A549 (cell line): ENCODE measurements around the gene UGT1A10.

Experiments used
- EP300 ChIP-seq, 2 experiments: fragments of >200 bp; sonication (Bioruptor Twin); formaldehyde crosslinking; IDR thresholded peaks; 2 replicates in 1 of 2; 3 replicates in 1 of 2; pipeline ENCODE4 v1.6.1; 2016 to 2017
- POLR2AphosphoS2 ChIP-seq: conservative IDR thresholded peaks from 2 replicates; pipeline ENCODE4 v1.6.1; 2012; ENCODE audit warnings: low read length, improper control_type of control experiment, inconsistent platforms
- TF ChIP-seq, protein P1 (sequence below): fragments of >200 bp; sonication (Bioruptor Twin); formaldehyde crosslinking; IDR thresholded peaks from 3 replicates; pipeline ENCODE4 v1.5.1; 2016

- TF ChIP-seq POLR2AphosphoS2 (no peak), EP300 (IDR thresholded peaks at IDR 0.05) (no peak)
- TF ChIP-seq, protein P1, sequence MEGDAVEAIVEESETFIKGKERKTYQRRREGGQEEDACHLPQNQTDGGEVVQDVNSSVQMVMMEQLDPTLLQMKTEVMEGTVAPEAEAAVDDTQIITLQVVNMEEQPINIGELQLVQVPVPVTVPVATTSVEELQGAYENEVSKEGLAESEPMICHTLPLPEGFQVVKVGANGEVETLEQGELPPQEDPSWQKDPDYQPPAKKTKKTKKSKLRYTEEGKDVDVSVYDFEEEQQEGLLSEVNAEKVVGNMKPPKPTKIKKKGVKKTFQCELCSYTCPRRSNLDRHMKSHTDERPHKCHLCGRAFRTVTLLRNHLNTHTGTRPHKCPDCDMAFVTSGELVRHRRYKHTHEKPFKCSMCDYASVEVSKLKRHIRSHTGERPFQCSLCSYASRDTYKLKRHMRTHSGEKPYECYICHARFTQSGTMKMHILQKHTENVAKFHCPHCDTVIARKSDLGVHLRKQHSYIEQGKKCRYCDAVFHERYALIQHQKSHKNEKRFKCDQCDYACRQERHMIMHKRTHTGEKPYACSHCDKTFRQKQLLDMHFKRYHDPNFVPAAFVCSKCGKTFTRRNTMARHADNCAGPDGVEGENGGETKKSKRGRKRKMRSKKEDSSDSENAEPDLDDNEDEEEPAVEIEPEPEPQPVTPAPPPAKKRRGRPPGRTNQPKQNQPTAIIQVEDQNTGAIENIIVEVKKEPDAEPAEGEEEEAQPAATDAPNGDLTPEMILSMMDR, result no peak
Measured at GRCh38 chr2:233820774-233821105, 184.5 kb downstream of the UGT1A10 start.
